VCaP (cell line): ENCODE data around the gene ITGAL.

Source experiments
- H3K27ac ChIP-seq: fragments of 450-650 bp; 2 replicates; pipeline ENCODE4 v1.5.1; 2017
- TF ChIP-seq, protein P1 (sequence below): fragments of 450-650 bp; conservative IDR thresholded peaks from 2 replicates; pipeline ENCODE4 v1.5.1; 2017; ENCODE audit warnings: mild to moderate bottlenecking, moderate library complexity

ITGAL gene

DNA sequence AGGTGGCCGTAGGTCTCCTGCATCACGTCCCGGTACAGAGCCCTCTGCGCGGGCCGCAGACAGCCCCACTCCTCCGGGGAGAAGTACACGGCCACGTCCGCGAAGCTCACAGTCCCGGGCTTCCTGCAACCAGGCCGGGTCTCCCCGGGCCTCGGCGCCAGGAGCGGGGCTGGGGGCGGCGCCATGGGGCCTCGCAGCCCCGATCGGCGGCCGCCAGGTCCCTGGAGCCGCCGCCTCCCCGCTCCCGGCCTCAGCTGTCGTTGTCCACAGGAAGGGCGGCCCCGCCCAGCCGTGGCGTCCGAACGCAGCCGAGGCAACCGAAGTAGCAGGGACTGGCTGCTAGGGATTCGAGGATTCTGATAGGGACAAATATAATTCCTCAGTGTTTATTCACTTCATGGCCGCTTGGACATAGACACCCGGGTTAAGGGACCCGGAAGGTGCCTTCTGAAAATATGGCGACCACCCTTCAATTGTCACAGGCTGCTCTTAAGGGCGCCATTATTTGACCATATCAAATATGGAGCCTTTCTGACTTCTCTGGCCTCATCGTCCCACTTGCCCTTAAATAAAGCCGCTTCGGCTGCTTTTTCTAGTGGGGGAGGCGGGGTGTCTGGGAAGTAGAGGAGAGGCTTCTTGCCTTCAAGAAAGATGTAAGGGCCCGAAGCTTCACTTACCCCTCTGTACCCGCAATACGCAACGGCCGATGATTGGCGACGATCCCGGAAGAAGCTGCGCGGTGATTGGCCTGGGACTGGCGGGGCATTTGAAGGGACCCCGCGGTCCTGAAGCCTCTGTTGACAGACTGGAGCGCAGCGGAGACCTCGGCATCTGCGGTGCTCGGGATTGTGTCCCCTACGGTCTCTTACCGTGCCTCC, 99.1 kb downstream of the ITGAL start, which contains the start of gene ZNF688:
Gene ZNF688 (minus strand): TSS at position 270 of the 878 bp plus-strand sequence. CDS start 85 bp downstream, at position 185.
- H3K27ac ChIP-seq, result peak within 1 kb of the TSS; percentile 93
- TF ChIP-seq, protein P1, sequence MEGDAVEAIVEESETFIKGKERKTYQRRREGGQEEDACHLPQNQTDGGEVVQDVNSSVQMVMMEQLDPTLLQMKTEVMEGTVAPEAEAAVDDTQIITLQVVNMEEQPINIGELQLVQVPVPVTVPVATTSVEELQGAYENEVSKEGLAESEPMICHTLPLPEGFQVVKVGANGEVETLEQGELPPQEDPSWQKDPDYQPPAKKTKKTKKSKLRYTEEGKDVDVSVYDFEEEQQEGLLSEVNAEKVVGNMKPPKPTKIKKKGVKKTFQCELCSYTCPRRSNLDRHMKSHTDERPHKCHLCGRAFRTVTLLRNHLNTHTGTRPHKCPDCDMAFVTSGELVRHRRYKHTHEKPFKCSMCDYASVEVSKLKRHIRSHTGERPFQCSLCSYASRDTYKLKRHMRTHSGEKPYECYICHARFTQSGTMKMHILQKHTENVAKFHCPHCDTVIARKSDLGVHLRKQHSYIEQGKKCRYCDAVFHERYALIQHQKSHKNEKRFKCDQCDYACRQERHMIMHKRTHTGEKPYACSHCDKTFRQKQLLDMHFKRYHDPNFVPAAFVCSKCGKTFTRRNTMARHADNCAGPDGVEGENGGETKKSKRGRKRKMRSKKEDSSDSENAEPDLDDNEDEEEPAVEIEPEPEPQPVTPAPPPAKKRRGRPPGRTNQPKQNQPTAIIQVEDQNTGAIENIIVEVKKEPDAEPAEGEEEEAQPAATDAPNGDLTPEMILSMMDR, result no peak
